SK-N-SH (cell line): Measurements from ENCODE around the gene TUBB3. TPM values are rescaled to one million over a fixed set of nuclear protein-coding genes. Genes with fewer than 3 reads are reported as not detected.

ENCODE experiments used
- CTCF ChIA-PET: fragments of 300-600, 350-600 bp; formaldehyde crosslinking; extraction: SDS; loops from one replicate; lab custom pipeline; 2021; lab: Yijun Ruan, JAX
- POLR2A ChIA-PET: fragments of 350-600 bp; sonication (Branson Sonifier 250); formaldehyde crosslinking; extraction: SDS; loops from one replicate; lab custom pipeline; 2020; ENCODE audit warnings: antibody characterized with exemption, inconsistent platforms; lab: Yijun Ruan, JAX
- DNase-seq: peaks from one replicate; pipeline ENCODE4 v3.0.0; 2012
- H2AFZ ChIP-seq: fragments of 200-600 bp; sonication (generic); 2 replicates; pipeline ENCODE4 v1.8.1; 2016; ENCODE audit warnings: antibody characterized with exemption, mild to moderate bottlenecking, low read depth
- H3F3A ChIP-seq: fragments of 200-600 bp; sonication (generic); replicated peaks from 2 replicates; pipeline ENCODE3; 2016; ENCODE audit warnings: antibody characterized with exemption, mild to moderate bottlenecking; ENCODE audit not compliant: insufficient read depth
- H3K27ac ChIP-seq, 2 experiments: fragments of 200-500 bp in 1 of 2; fragments of 200-600 bp in 1 of 2; sonication (Bioruptor generic) in 1 of 2; sonication (generic), shearing (Covaris generic) in 1 of 2; 2 replicates each; pipeline versions ENCODE4 v1.5.1 to v1.6.1; 2014 to 2016; ENCODE audit warnings: low read depth in 2 of 2, inconsistent platforms in 1 of 2, low read length in 1 of 2, mild to moderate bottlenecking in 1 of 2, mixed read lengths in 1 of 2
- H3K27me3 ChIP-seq: fragments of 200-600 bp; sonication (generic), shearing (Covaris generic); 2 replicates; pipeline ENCODE4 v1.6.1; 2016; ENCODE audit warnings: mixed run types; ENCODE audit not compliant: insufficient read depth
- H3K36me3 ChIP-seq, 2 experiments: fragments of 200-500 bp in 1 of 2; fragments of 200-600 bp in 1 of 2; sonication (Bioruptor generic) in 1 of 2; sonication (generic) in 1 of 2; replicated peaks in 1 of 2; 2 replicates each; pipeline versions ENCODE3 to v1.5.1; 2014 to 2016; ENCODE audit warnings: low read length in 1 of 2, mild to moderate bottlenecking in 1 of 2; ENCODE audit not compliant: insufficient read depth in 2 of 2, control insufficient read depth in 1 of 2
- H3K4me1 ChIP-seq, 2 experiments: fragments of 200-500 bp in 1 of 2; fragments of 200-600 bp in 1 of 2; sonication (Bioruptor generic) in 1 of 2; sonication (generic), shearing (Covaris generic) in 1 of 2; 2 replicates each; pipeline versions ENCODE4 v1.5.1 to v1.6.1; 2014 to 2016; ENCODE audit warnings: low read depth in 1 of 2, low read length in 1 of 2, mixed run types in 1 of 2; ENCODE audit not compliant: insufficient read depth in 2 of 2, control insufficient read depth in 1 of 2
- H3K4me2 ChIP-seq: fragments of 200-600 bp; sonication (generic), shearing (Covaris generic); 2 replicates; pipeline ENCODE4 v1.6.1; 2017; ENCODE audit warnings: mixed run types
- H3K4me3 ChIP-seq, 2 experiments: fragments of 200-500 bp in 1 of 2; fragments of 200-600 bp in 1 of 2; sonication (Bioruptor generic) in 1 of 2; sonication (generic), shearing (Covaris generic) in 1 of 2; 2 replicates each; pipeline versions ENCODE4 v1.5.1 to v1.8.1; 2014 to 2016; ENCODE audit warnings: low read depth in 2 of 2, inconsistent platforms in 1 of 2, low read length in 1 of 2, mild to moderate bottlenecking in 1 of 2, mixed read lengths in 1 of 2, moderate library complexity in 1 of 2
- H3K79me2 ChIP-seq: fragments of 200-600 bp; sonication (generic); 2 replicates; pipeline ENCODE4 v1.8.1; 2017; ENCODE audit warnings: mild to moderate bottlenecking; ENCODE audit not compliant: insufficient read depth
- H3K9ac ChIP-seq: fragments of 200-600 bp; sonication (generic); 2 replicates; pipeline ENCODE4 v1.6.1; 2017; ENCODE audit warnings: mixed run types
- H3K9me2 ChIP-seq: fragments of 200-600 bp; sonication (generic); 2 replicates; pipeline ENCODE4 v1.6.1; 2017; ENCODE audit warnings: mixed run types
- H3K9me3 ChIP-seq: fragments of 200-600 bp; sonication (generic); 2 replicates; pipeline ENCODE4 v1.6.1; 2017; ENCODE audit warnings: mixed run types, mild to moderate bottlenecking, moderate library complexity
- H4K20me1 ChIP-seq: fragments of 200-600 bp; sonication (generic); 2 replicates; pipeline ENCODE4 v1.6.1; 2017; ENCODE audit warnings: mild to moderate bottlenecking, mixed run types; ENCODE audit not compliant: insufficient read depth
- CTCF ChIP-seq: fragments of 200-600 bp; sonication (generic); IDR thresholded peaks from 2 replicates; pipeline ENCODE4 v1.6.1; 2017; ENCODE audit warnings: antibody characterized with exemption, mild to moderate bottlenecking, moderate library complexity
- EP300 ChIP-seq, 2 experiments: IDR thresholded peaks; 2 replicates each; pipeline versions ENCODE4 v1.4.0 to v1.6.1; 2012; ENCODE audit warnings: borderline replicate concordance in 1 of 2, low read depth in 1 of 2, low read length in 1 of 2
- EZH2phosphoT487 ChIP-seq: fragments of 200-600 bp; sonication (generic); IDR thresholded peaks from 2 replicates; pipeline ENCODE4 v1.6.1; 2017; ENCODE audit warnings: low read depth, mixed run types, mild to moderate bottlenecking, antibody characterized with exemption, moderate library complexity, borderline replicate concordance
- GABPA ChIP-seq: IDR thresholded peaks from 2 replicates; pipeline ENCODE4 v1.4.0; 2012; ENCODE audit warnings: low read depth, mild to moderate bottlenecking
- GATA2 ChIP-seq: sonication (generic); formaldehyde crosslinking; IDR thresholded peaks from 2 replicates; pipeline ENCODE4 v1.5.0; 2020; ENCODE audit warnings: mild to moderate bottlenecking, missing genetic modification reagents
- JUND ChIP-seq: IDR thresholded peaks from 2 replicates; pipeline ENCODE4 v1.4.0; 2012
- MAX ChIP-seq: IDR thresholded peaks from 2 replicates; pipeline ENCODE4 v1.4.0; 2012; ENCODE audit warnings: low read depth
- MXI1 ChIP-seq: IDR thresholded peaks from 2 replicates; pipeline ENCODE4 v1.6.1; 2012; ENCODE audit warnings: mild to moderate bottlenecking, low read depth, low read length, improper control_type of control experiment
- RAD21 ChIP-seq: IDR thresholded peaks from 2 replicates; pipeline ENCODE4 v1.6.1; 2012; ENCODE audit warnings: mild to moderate bottlenecking, low read length
- RXRA ChIP-seq: IDR thresholded peaks from 2 replicates; pipeline ENCODE4 v1.4.0; 2012; ENCODE audit warnings: low read depth, mild to moderate bottlenecking, borderline replicate concordance
- TCF12 ChIP-seq: IDR thresholded peaks from 2 replicates; pipeline ENCODE4 v1.4.0; 2012
- USF1 ChIP-seq: IDR thresholded peaks from 2 replicates; pipeline ENCODE4 v1.4.0; 2012; ENCODE audit warnings: low read depth, borderline replicate concordance
- USF2 ChIP-seq: fragments of 150-350 bp; IDR thresholded peaks from 2 replicates; pipeline ENCODE4 v1.6.1; 2017; ENCODE audit warnings: antibody characterized with exemption, low read length, low read depth, borderline replicate concordance
- YY1 ChIP-seq: IDR thresholded peaks from 2 replicates; pipeline ENCODE4 v1.4.0; 2012; ENCODE audit warnings: low read depth, mild to moderate bottlenecking
- WGBS: methylation state at CpG from one replicate; pipeline ENCODE4 v1.1.6; 2017; ENCODE audit warnings: low lambda C conversion rate; 5-methylcytosine and 5-hydroxymethylcytosine counted together
- polyA plus RNA-seq, 3 experiments: library from polyadenylated mRNA; depleted of rRNA; stranded (reverse); fragments of >200 nt; gene quantifications; 2 replicates each; pipeline ENCODE4 v1.2.3, GENCODE V29; 2012
- TF ChIP-seq, protein P1 (sequence below): fragments of 150-350 bp; IDR thresholded peaks from 2 replicates; pipeline ENCODE4 v1.6.1; 2016; ENCODE audit warnings: mild to moderate bottlenecking, low read depth, low read length

TUBB3 gene
- polyA plus RNA-seq, 1 of the 3 experiments (the other 2 are of a cell fraction) = 428 TPM

GRCh38 chr16:89984216-89984615 is 61.1 kb downstream of the TUBB3 start:
- peaks cover 7% of the 10 kb centered on the region; the same call in 1 of the 2 replicates for H3K79me2 ChIP-seq
- no peak overlapping the region for H2AFZ ChIP-seq
- no peaks in the 10 kb centered on the region for H3K9me2 ChIP-seq
- H3K36me3 ChIP-seq = peaks cover 49 to 53% of the 10 kb centered on the region in 2 experiments
- H3K4me1 ChIP-seq = no peaks in the 10 kb centered on the region
- H3K9me3 ChIP-seq = no peaks in the 10 kb centered on the region
- H3K9ac ChIP-seq = no peak overlapping the region
- no peak overlapping the region for H3K4me3 ChIP-seq
- no peaks in the 10 kb centered on the region for H3F3A ChIP-seq
- H4K20me1 ChIP-seq = no peaks in the 10 kb centered on the region
- TF ChIP-seq TCF12 = no peak
- TF ChIP-seq, protein P1, sequence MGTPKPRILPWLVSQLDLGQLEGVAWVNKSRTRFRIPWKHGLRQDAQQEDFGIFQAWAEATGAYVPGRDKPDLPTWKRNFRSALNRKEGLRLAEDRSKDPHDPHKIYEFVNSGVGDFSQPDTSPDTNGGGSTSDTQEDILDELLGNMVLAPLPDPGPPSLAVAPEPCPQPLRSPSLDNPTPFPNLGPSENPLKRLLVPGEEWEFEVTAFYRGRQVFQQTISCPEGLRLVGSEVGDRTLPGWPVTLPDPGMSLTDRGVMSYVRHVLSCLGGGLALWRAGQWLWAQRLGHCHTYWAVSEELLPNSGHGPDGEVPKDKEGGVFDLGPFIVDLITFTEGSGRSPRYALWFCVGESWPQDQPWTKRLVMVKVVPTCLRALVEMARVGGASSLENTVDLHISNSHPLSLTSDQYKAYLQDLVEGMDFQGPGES = no peak
- no peak for TF ChIP-seq GATA2 (CRISPR knock-in tag)
- no peak for TF ChIP-seq JUND
- TF ChIP-seq YY1 = no peak
- TF ChIP-seq EP300 (IDR thresholded peaks at IDR 0.05; ENCODE audit: borderline replicate concordance in 1 of 2, low read depth in 1 of 2, low read length in 1 of 2) = no peak
- no peak for TF ChIP-seq CTCF
- TF ChIP-seq MXI1 = no peak
- TF ChIP-seq USF2 = no peak
- TF ChIP-seq EZH2phosphoT487 = no peak
- ChIA-PET POLR2A (no interaction called here), CTCF (interaction anchor here (1.4 kb wide), 1 partner anchor 124 kb away, joined by 4 read pairs; no protein-coding TSS in a partner anchor)
- H3K27me3 ChIP-seq = no peaks in the 10 kb centered on the region
- H3K4me2 ChIP-seq = no peak overlapping the region
- DNase-seq = no peak
- 98% methylated on average over 7 of the region's 7 CpGs for WGBS
- no peak overlapping the region for H3K27ac ChIP-seq

GRCh38 chr16:89985219-89985618 is 62.1 kb downstream of the TUBB3 start:
- peaks cover 42 to 47% of the 10 kb centered on the region in 2 experiments for H3K36me3 ChIP-seq
- 96% methylated on average over 10 of the region's 10 CpGs for whole genome bisulfite sequencing
- CTCF ChIA-PET = interaction anchor here (1.3 kb wide), 1 partner anchor 36 kb away, joined by 3 read pairs; the partner anchor contains the start of gene DEF8

More at GRCh38 chr16:89985219-89985618, 62.1 kb downstream of the TUBB3 start:
- Histone ChIP-seq H3K9me3 (no peaks in the 10 kb centered on the region), H4K20me1 (no peaks in the 10 kb centered on the region), H3F3A (no peaks in the 10 kb centered on the region), H3K27me3 (no peaks in the 10 kb centered on the region), H3K79me2 (no peaks in the 10 kb centered on the region), H3K4me2 (no peak overlapping the region), H3K4me3 (no peak overlapping the region), H2AFZ (no peak overlapping the region), H3K4me1 (no peaks in the 10 kb centered on the region), H3K9ac (no peak overlapping the region), H3K9me2 (no peaks in the 10 kb centered on the region), H3K27ac (no peak overlapping the region)
- POLR2A ChIA-PET = no interaction called here
- TF ChIP-seq USF1 (no peak), MAX (no peak), USF2 (no peak), GABPA (no peak), RXRA (no peak), RAD21 (no peak)
- TF ChIP-seq, all 33 proteins: peak for 0
- no peak for DNase-seq
